ENCODE results near the gene FBXO9.

DNA sequence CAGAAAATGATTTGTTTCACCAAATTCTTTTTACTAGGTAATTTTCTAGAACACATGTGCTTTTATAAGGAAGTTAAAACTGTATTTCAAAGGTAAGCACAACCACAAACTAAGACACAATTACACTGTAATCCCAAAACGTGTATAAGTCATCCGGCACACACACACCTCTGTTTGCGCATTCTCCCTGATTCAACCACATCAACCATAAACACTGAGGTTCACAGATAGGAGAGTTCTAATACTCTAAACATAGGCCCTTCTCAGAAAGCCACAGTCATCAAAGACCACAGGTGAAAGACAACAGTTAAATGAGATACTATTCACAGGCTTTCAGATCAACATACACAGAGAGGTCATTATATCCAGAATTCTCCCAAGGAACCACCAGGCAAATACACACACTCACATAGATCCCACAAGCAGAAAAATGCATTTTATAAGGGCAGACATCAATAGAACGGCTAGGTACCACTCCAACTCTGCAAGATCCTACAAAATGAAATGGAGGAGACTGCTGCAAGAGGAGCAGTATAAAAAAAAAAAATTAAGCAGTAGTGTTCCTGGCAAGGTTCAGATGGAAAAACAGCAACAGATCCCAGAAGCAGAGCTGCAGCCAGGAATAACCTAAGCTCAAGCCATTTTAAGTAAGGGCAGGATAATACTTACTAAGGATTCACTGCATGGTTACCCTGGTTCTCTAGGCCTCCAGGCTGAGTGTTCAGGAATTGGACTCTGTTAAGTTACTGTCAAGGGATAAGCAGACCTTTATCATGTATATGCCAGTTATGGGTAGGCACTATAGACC lies 6.6 kb upstream of the FBXO9 start:
- TF ChIP-seq, protein P1, sequence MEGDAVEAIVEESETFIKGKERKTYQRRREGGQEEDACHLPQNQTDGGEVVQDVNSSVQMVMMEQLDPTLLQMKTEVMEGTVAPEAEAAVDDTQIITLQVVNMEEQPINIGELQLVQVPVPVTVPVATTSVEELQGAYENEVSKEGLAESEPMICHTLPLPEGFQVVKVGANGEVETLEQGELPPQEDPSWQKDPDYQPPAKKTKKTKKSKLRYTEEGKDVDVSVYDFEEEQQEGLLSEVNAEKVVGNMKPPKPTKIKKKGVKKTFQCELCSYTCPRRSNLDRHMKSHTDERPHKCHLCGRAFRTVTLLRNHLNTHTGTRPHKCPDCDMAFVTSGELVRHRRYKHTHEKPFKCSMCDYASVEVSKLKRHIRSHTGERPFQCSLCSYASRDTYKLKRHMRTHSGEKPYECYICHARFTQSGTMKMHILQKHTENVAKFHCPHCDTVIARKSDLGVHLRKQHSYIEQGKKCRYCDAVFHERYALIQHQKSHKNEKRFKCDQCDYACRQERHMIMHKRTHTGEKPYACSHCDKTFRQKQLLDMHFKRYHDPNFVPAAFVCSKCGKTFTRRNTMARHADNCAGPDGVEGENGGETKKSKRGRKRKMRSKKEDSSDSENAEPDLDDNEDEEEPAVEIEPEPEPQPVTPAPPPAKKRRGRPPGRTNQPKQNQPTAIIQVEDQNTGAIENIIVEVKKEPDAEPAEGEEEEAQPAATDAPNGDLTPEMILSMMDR (IDR thresholded peaks at IDR 0.05): no peak
- TF ChIP-seq EP300 (IDR thresholded peaks at IDR 0.05): no peak
- TF ChIP-seq POLR2A (IDR thresholded peaks at IDR 0.05): no peak

Measured in tibial nerve (tissue), 4 donors.